NT2/D1 (cell line): ENCODE measurements around the gene VMO1.

Experiments used
- DNase-seq: peaks from one replicate; pipeline ENCODE4 v3.0.0-alpha.2; 2011; ENCODE audit warnings: low read depth, low spot score
- H3K27me3 ChIP-seq: 2 replicates; pipeline ENCODE4 v1.6.0; 2011; ENCODE audit warnings: mild to moderate bottlenecking; ENCODE audit not compliant: insufficient read length, insufficient read depth
- H3K36me3 ChIP-seq: 2 replicates; pipeline ENCODE4 v1.6.1; 2011; ENCODE audit warnings: mild to moderate bottlenecking, low read length, mixed read lengths; ENCODE audit not compliant: insufficient read depth, insufficient read length
- H3K4me1 ChIP-seq: 2 replicates; pipeline ENCODE4 v1.5.1; 2011; ENCODE audit not compliant: insufficient read depth, insufficient read length
- H3K4me3 ChIP-seq: 2 replicates; pipeline ENCODE4 v1.5.1; 2011; ENCODE audit warnings: low read depth; ENCODE audit not compliant: insufficient read length
- H3K9ac ChIP-seq: 2 replicates; pipeline ENCODE4 v1.6.0; 2011; ENCODE audit warnings: low read depth; ENCODE audit not compliant: insufficient read length
- H3K9me3 ChIP-seq: 2 replicates; pipeline ENCODE4 v1.5.1; 2011; ENCODE audit warnings: mild to moderate bottlenecking, low read length; ENCODE audit not compliant: insufficient read depth
- SUZ12 ChIP-seq: IDR thresholded peaks from 2 replicates; pipeline ENCODE4 v1.6.1; 2011; ENCODE audit not compliant: insufficient read length, insufficient read depth; ENCODE audit errors: extremely low read depth
- YY1 ChIP-seq: IDR thresholded peaks from 2 replicates; pipeline ENCODE4 v1.6.1; 2011; ENCODE audit not compliant: insufficient read length, insufficient read depth
- ZNF274 ChIP-seq: IDR thresholded peaks from 2 replicates; pipeline ENCODE4 v1.6.1; 2011; ENCODE audit warnings: mild to moderate bottlenecking, low read depth, low read length

VMO1 gene

GRCh38 chr17:4735876-4736651, 50.1 kb downstream of the VMO1 start:
- peaks cover 35% of the 10 kb centered on the region for H3K27me3 ChIP-seq

More at GRCh38 chr17:4735876-4736651, 50.1 kb downstream of the VMO1 start:
- no peak overlapping the region for H3K4me3 ChIP-seq
- H3K4me1 ChIP-seq, result peaks cover 3% of the 10 kb centered on the region
- no peaks in the 10 kb centered on the region for H3K9me3 ChIP-seq
- no peak for DNase-seq
- H3K36me3 ChIP-seq, result peaks cover 5% of the 10 kb centered on the region
- no peak overlapping the region for H3K9ac ChIP-seq
- TF ChIP-seq ZNF274 (no peak), YY1 (no peak), SUZ12 (no peak)
